ENCODE results near the gene U2AF1L4. TPM values are rescaled to one million over a fixed set of nuclear protein-coding genes. Genes with fewer than 3 reads are reported as not detected.
A peak's percentile ranks its signal among the peaks of the same experiment; 100 is the strongest.

U2AF1L4 gene
- total RNA-seq, 1 experiment from 2014 or later = 24.6 TPM

- BruUV-seq (replicated peaks) = no TSS peak
- peaks cover 81% of the 10 kb centered on the region for H3K36me3 Mint-ChIP-seq (ENCODE audit: insufficient read depth, unreplicated experiment)
- no peaks in the 10 kb centered on the region for H3K27me3 ChIP-seq (replicated peaks; ENCODE audit: control insufficient read depth, insufficient read depth, low read length)
- no peak overlapping the region for H3K4me3 ChIP-seq (ENCODE audit: low read depth, low read length)
- no peak for TF ChIP-seq CTCF (IDR thresholded peaks at IDR 0.05; ENCODE audit: insufficient read depth in 1 of 2, low read depth in 1 of 2, low read length in 1 of 2, severe bottlenecking in 1 of 2, unreplicated experiment in 1 of 2)
- H3K9me3 Mint-ChIP-seq (ENCODE audit: unreplicated experiment) = no peaks in the 10 kb centered on the region
- DNase-seq = no peak
- intact Hi-C loops (cut with micrococcal nuclease; ENCODE audit: unreplicated experiment) = no loop called here
- H3K9me3 ChIP-seq = no peaks in the 10 kb centered on the region
- POLR2A ChIA-PET = no interaction called here
- no peaks in the 10 kb centered on the region for H3K27me3 Mint-ChIP-seq (ENCODE audit: insufficient read depth, unreplicated experiment)
- no peaks in the 10 kb centered on the region for H3K4me1 Mint-ChIP-seq (ENCODE audit: low read depth, unreplicated experiment)
- no peaks in the 10 kb centered on the region for H3K4me1 ChIP-seq
- no peak overlapping the region for H3K4me3 Mint-ChIP-seq (ENCODE audit: unreplicated experiment)
- peaks cover 14% of the 10 kb centered on the region for H3K36me3 ChIP-seq (ENCODE audit: control insufficient read depth, insufficient read depth, low read length)
- no peak overlapping the region for H3K27ac Mint-ChIP-seq (ENCODE audit: unreplicated experiment)
- CTCF ChIA-PET = no interaction called here
These were observed 11.8 kb downstream of the U2AF1L4 start for GRCh38 chr19:35733180-35734125.

DNA sequence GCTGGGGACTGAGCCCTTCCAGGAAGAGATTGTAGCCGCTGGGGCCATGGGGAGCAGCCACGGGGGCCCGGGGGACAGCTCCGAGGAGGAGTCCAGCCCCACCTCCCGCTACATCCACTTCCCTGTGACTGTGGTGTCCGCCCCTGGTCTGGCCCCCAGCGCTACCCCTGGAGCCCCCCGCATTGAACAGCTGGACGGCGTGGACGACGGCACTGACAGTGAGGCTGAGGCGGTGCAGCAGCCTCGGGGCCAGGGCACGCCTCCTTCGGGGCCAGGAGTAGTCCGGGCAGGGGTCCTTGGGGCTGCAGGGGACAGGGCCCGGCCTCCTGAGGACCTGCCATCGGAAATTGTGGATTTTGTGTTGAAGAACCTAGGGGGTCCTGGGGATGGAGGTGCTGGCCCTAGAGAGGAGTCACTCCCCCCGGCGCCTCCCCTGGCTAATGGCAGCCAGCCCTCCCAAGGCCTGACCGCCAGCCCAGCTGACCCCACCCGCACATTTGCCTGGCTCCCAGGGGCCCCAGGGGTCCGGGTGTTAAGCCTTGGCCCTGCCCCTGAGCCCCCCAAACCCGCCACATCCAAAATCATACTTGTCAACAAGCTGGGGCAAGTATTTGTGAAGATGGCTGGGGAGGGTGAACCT lies 12.6 kb downstream of the U2AF1L4 start:
- no peaks in the 10 kb centered on the region for H3K27me3 ChIP-seq (replicated peaks; ENCODE audit: control insufficient read depth, insufficient read depth, low read length)
- no peak for TF ChIP-seq CTCF (IDR thresholded peaks at IDR 0.05; ENCODE audit: insufficient read depth in 1 of 2, low read depth in 1 of 2, low read length in 1 of 2, severe bottlenecking in 1 of 2, unreplicated experiment in 1 of 2)
- no peak overlapping the region for H3K4me3 ChIP-seq (ENCODE audit: low read depth, low read length)
- intact Hi-C loops (cut with micrococcal nuclease; ENCODE audit: unreplicated experiment) = no loop called here
- DNase-seq = no peak
- peaks cover 83% of the 10 kb centered on the region for H3K36me3 Mint-ChIP-seq (ENCODE audit: insufficient read depth, unreplicated experiment)
- H3K27ac Mint-ChIP-seq (ENCODE audit: unreplicated experiment) = no peak overlapping the region
- H3K4me1 Mint-ChIP-seq (ENCODE audit: low read depth, unreplicated experiment) = no peaks in the 10 kb centered on the region
- H3K4me3 Mint-ChIP-seq (ENCODE audit: unreplicated experiment) = no peak overlapping the region
- H3K9me3 ChIP-seq = no peaks in the 10 kb centered on the region
- ChIA-PET CTCF (no interaction called here), POLR2A (no interaction called here)
- no peaks in the 10 kb centered on the region for H3K4me1 ChIP-seq
- H3K36me3 ChIP-seq (ENCODE audit: control insufficient read depth, insufficient read depth, low read length) = peaks cover 12% of the 10 kb centered on the region
- no peaks in the 10 kb centered on the region for H3K27me3 Mint-ChIP-seq (ENCODE audit: insufficient read depth, unreplicated experiment)
- no peaks in the 10 kb centered on the region for H3K9me3 Mint-ChIP-seq (ENCODE audit: unreplicated experiment)
- no TSS peak for BruUV-seq (replicated peaks)

DNA sequence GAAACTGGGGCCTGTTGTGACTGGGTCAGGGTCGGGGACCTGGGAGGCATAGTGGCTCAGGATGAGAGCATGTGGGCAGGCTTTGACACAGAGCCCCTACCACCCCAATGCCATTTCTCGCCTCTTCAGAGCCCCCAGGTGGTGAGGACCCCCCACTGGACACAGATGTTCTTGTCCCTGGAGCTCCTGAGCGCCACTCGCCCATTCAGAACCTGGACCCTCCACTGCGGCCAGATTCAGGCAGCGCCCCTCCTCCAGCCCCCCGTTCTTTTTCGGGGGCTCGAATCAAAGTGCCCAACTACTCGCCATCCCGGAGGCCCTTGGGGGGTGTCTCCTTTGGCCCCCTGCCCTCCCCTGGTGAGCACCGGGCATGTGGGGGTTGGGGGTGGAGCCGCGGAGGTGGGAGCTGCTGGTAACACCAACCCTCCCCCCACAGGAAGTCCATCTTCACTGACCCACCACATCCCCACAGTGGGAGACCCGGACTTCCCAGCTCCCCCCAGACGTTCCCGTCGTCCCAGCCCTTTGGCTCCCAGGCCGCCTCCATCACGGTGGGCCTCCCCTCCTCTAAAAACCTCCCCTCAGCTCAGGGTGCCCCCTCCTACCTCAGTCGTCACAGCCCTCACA lies 13.3 kb downstream of the U2AF1L4 start:
- Histone ChIP-seq H3K4me3 (ENCODE audit: low read depth, low read length) (no peak overlapping the region), H3K27me3 (replicated peaks; ENCODE audit: control insufficient read depth, insufficient read depth, low read length) (no peaks in the 10 kb centered on the region), H3K36me3 (ENCODE audit: control insufficient read depth, insufficient read depth, low read length) (peaks cover 10% of the 10 kb centered on the region), H3K4me1 (no peaks in the 10 kb centered on the region), H3K9me3 (no peaks in the 10 kb centered on the region)
- POLR2A ChIA-PET = no interaction called here
- H3K27me3 Mint-ChIP-seq (ENCODE audit: insufficient read depth, unreplicated experiment) = no peaks in the 10 kb centered on the region
- no peak for TF ChIP-seq CTCF (IDR thresholded peaks at IDR 0.05; ENCODE audit: insufficient read depth in 1 of 2, low read depth in 1 of 2, low read length in 1 of 2, severe bottlenecking in 1 of 2, unreplicated experiment in 1 of 2)
- no peak for DNase-seq
- TSS peak; percentile 24 for BruUV-seq (replicated peaks)
- CTCF ChIA-PET = no interaction called here
- no peaks in the 10 kb centered on the region for H3K4me1 Mint-ChIP-seq (ENCODE audit: low read depth, unreplicated experiment)
- H3K27ac Mint-ChIP-seq (ENCODE audit: unreplicated experiment) = no peak overlapping the region
- no peaks in the 10 kb centered on the region for H3K9me3 Mint-ChIP-seq (ENCODE audit: unreplicated experiment)
- peak overlapping the region; percentile 12 for H3K4me3 Mint-ChIP-seq (ENCODE audit: unreplicated experiment)
- H3K36me3 Mint-ChIP-seq (ENCODE audit: insufficient read depth, unreplicated experiment) = peaks cover 82% of the 10 kb centered on the region
- intact Hi-C loops (cut with micrococcal nuclease; ENCODE audit: unreplicated experiment) = no loop called here

All from Caco-2 (cell line).